ENCODE data around the gene TFB2M. TPM values are rescaled to one million over a fixed set of nuclear protein-coding genes. Genes with fewer than 3 reads are reported as not detected.
"Not testable (repeated sequence)": the region's sequence is repeated elsewhere in the genome, so short reads cannot be mapped to it uniquely, and the experiment has no call there.

TFB2M gene
- total RNA-seq, 2 experiments from 2014 or later = 10.4 to 12.3 TPM

GRCh38 chr1:246567646-246568235 is 1.7 kb upstream of the TFB2M start:
- Mint-ChIP-seq H3K4me1 (ENCODE audit: low read depth) (peaks cover 63% of the 10 kb centered on the region), H3K36me3 (ENCODE audit: low read depth) (peaks cover 21% of the 10 kb centered on the region), H3K27me3 (ENCODE audit: low read depth) (no peaks in the 10 kb centered on the region), H3K27ac (peak overlapping the region; percentile 97), H3K9me3 (ENCODE audit: insufficient read depth) (no peaks in the 10 kb centered on the region), H3K4me3 (peak overlapping the region; percentile 97)
- ChIA-PET CTCF (interaction anchor here (0.7 to 2.9 kb wide), 3 partner anchors 61 to 82 kb away, joined by 3 to 7 read pairs (median 5); partner anchors contain the start of gene SMYD3), POLR2A (interaction anchor here (0.6 to 2.0 kb wide), 5 partner anchors 41 to 1733 kb away, joined by 3 to 7 read pairs (median 4); partner anchors contain the start of gene SCCPDH)
- no peak for ATAC-seq
- DNase-seq = no peak

- DNase-seq = no peak
- H3K27me3 Mint-ChIP-seq (ENCODE audit: low read depth) = no peaks in the 10 kb centered on the region
- H3K27ac Mint-ChIP-seq = peak overlapping the region; percentile 97
- H3K4me1 Mint-ChIP-seq (ENCODE audit: low read depth) = peaks cover 60% of the 10 kb centered on the region
- H3K4me3 Mint-ChIP-seq = peak overlapping the region; percentile 97
- H3K36me3 Mint-ChIP-seq (ENCODE audit: low read depth) = peaks cover 21% of the 10 kb centered on the region
- CTCF ChIA-PET = interaction anchor here (0.7 to 2.9 kb wide), 3 partner anchors 60 to 82 kb away, joined by 3 to 7 read pairs (median 5); partner anchors contain the start of gene SMYD3
- POLR2A ChIA-PET = interaction anchor here (0.6 to 2.0 kb wide), 10 partner anchors 9 to 1732 kb away, joined by 3 to 7 read pairs (median 4); partner anchors contain the start of gene SCCPDH
- no peaks in the 10 kb centered on the region for H3K9me3 Mint-ChIP-seq (ENCODE audit: insufficient read depth)
- no peak for ATAC-seq
These were observed 968 bp upstream of the TFB2M start for GRCh38 chr1:246566813-246567645.

GRCh38 chr1:246565751-246566127 is 322 bp downstream of the TFB2M start:
- Mint-ChIP-seq H3K9me3 (ENCODE audit: insufficient read depth) (no peaks in the 10 kb centered on the region), H3K4me1 (ENCODE audit: low read depth) (peaks cover 48% of the 10 kb centered on the region), H3K36me3 (ENCODE audit: low read depth) (peaks cover 18% of the 10 kb centered on the region), H3K27me3 (ENCODE audit: low read depth) (no peaks in the 10 kb centered on the region), H3K4me3 (peak overlapping the region; percentile 97), H3K27ac (peak overlapping the region; percentile 97)
- ChIA-PET POLR2A (interaction anchor here (0.8 to 2.0 kb wide), 5 partner anchors 12 to 1731 kb away, joined by 3 to 7 read pairs (median 4); partner anchors contain the start of gene SCCPDH), CTCF (interaction anchor here (2.9 kb wide), 1 partner anchor 68 kb away, joined by 7 read pairs; no protein-coding TSS in a partner anchor)
- DNase-seq (no peak), ATAC-seq (peak; percentile 3)

- H3K9me3 Mint-ChIP-seq (ENCODE audit: insufficient read depth) = no peaks in the 10 kb centered on the region
- peaks cover 43% of the 10 kb centered on the region for H3K4me1 Mint-ChIP-seq (ENCODE audit: low read depth)
- H3K27ac Mint-ChIP-seq = peak overlapping the region; percentile 97
- ChIA-PET CTCF (interaction anchor here (2.9 kb wide), 1 partner anchor 67 kb away, joined by 7 read pairs; no protein-coding TSS in a partner anchor), POLR2A (interaction anchor here (0.8 kb wide), 1 partner anchor 11 kb away, joined by 3 read pairs; no protein-coding TSS in a partner anchor)
- H3K4me3 Mint-ChIP-seq = peak overlapping the region; percentile 97
- DNase-seq = no peak
- H3K27me3 Mint-ChIP-seq (ENCODE audit: low read depth) = no peaks in the 10 kb centered on the region
- peaks cover 20% of the 10 kb centered on the region for H3K36me3 Mint-ChIP-seq (ENCODE audit: low read depth)
- ATAC-seq = no peak
These were observed 966 bp downstream of the TFB2M start for GRCh38 chr1:246564839-246565750.

GRCh38 chr1:246560833-246561232 is 5.2 kb downstream of the TFB2M start:
- H3K4me3 Mint-ChIP-seq; CTCF ChIA-PET; H3K9me3 Mint-ChIP-seq (ENCODE audit: insufficient read depth); H3K27ac Mint-ChIP-seq; ATAC-seq; POLR2A ChIA-PET; DNase-seq; H3K27me3 Mint-ChIP-seq (ENCODE audit: low read depth): not testable (repeated sequence)
- Mint-ChIP-seq H3K4me1 (ENCODE audit: low read depth) (peaks cover 18% of the 10 kb centered on the region), H3K36me3 (ENCODE audit: low read depth) (peaks cover 39% of the 10 kb centered on the region)

GRCh38 chr1:246559310-246559709 is 6.8 kb downstream of the TFB2M start:
- no peak overlapping the region for H3K27ac Mint-ChIP-seq
- no peaks in the 10 kb centered on the region for H3K9me3 Mint-ChIP-seq (ENCODE audit: insufficient read depth)
- ATAC-seq (no peak), DNase-seq (no peak)
- no peak overlapping the region for H3K4me3 Mint-ChIP-seq
- H3K4me1 Mint-ChIP-seq (ENCODE audit: low read depth) = peaks cover 6% of the 10 kb centered on the region
- ChIA-PET POLR2A (no interaction called here), CTCF (no interaction called here)
- H3K27me3 Mint-ChIP-seq (ENCODE audit: low read depth) = no peaks in the 10 kb centered on the region
- peaks cover 46% of the 10 kb centered on the region for H3K36me3 Mint-ChIP-seq (ENCODE audit: low read depth)

- ChIA-PET CTCF (no interaction called here), POLR2A (interaction anchor here (0.6 kb wide), 1 partner anchor 9 kb away, joined by 3 read pairs; no protein-coding TSS in a partner anchor)
- ATAC-seq (no peak), DNase-seq (no peak)
- Mint-ChIP-seq H3K4me3 (no peak overlapping the region), H3K36me3 (ENCODE audit: low read depth) (peaks cover 50% of the 10 kb centered on the region), H3K4me1 (ENCODE audit: low read depth) (no peaks in the 10 kb centered on the region), H3K9me3 (ENCODE audit: insufficient read depth) (no peaks in the 10 kb centered on the region), H3K27ac (no peak overlapping the region), H3K27me3 (ENCODE audit: low read depth) (no peaks in the 10 kb centered on the region)
These were observed 8.0 kb downstream of the TFB2M start for GRCh38 chr1:246558041-246558440.

GRCh38 chr1:246554201-246554600 is 11.9 kb downstream of the TFB2M start:
- H3K4me3 Mint-ChIP-seq = no peak overlapping the region

GRCh38 chr1:246552110-246552509 is 14.0 kb downstream of the TFB2M start:
- Mint-ChIP-seq H3K27ac (no peak overlapping the region), H3K4me3 (no peak overlapping the region), H3K9me3 (ENCODE audit: insufficient read depth) (no peaks in the 10 kb centered on the region), H3K4me1 (ENCODE audit: low read depth) (no peaks in the 10 kb centered on the region), H3K36me3 (ENCODE audit: low read depth) (peaks cover 43% of the 10 kb centered on the region), H3K27me3 (ENCODE audit: low read depth) (no peaks in the 10 kb centered on the region)
- no peak for ATAC-seq
- no peak for DNase-seq
- POLR2A ChIA-PET = no interaction called here
- CTCF ChIA-PET = interaction anchor here (1.0 kb wide), 1 partner anchor 45 kb away, joined by 3 read pairs; the partner anchor contains the start of gene SMYD3

More at GRCh38 chr1:246554201-246554600, 11.9 kb downstream of the TFB2M start:
- Mint-ChIP-seq H3K9me3 (ENCODE audit: insufficient read depth) (no peaks in the 10 kb centered on the region), H3K36me3 (ENCODE audit: low read depth) (peaks cover 47% of the 10 kb centered on the region), H3K4me1 (ENCODE audit: low read depth) (no peaks in the 10 kb centered on the region), H3K27me3 (ENCODE audit: low read depth) (no peaks in the 10 kb centered on the region), H3K27ac (no peak overlapping the region)
- ChIA-PET CTCF (no interaction called here), POLR2A (interaction anchor here (0.6 to 1.1 kb wide), 2 partner anchors 12 to 759 kb away, joined by 3 read pairs; partner anchors contain the start of gene TFB2M)
- ATAC-seq = no peak
- DNase-seq = no peak

- H3K27ac Mint-ChIP-seq = no peak overlapping the region
- POLR2A ChIA-PET = interaction anchor here (0.6 kb wide), 1 partner anchor 1483 kb away, joined by 3 read pairs; no protein-coding TSS in a partner anchor
- ATAC-seq = no peak
These were observed 15.7 kb downstream of the TFB2M start for GRCh38 chr1:246550402-246550801.

GRCh38 chr1:246549665-246550064 is 16.4 kb downstream of the TFB2M start:
- no peak overlapping the region for H3K4me3 Mint-ChIP-seq
- ATAC-seq (no peak), DNase-seq (no peak)
- H3K27me3 Mint-ChIP-seq (ENCODE audit: low read depth) = no peaks in the 10 kb centered on the region
- H3K36me3 Mint-ChIP-seq (ENCODE audit: low read depth) = peaks cover 29% of the 10 kb centered on the region
- ChIA-PET CTCF (interaction anchor here (1.1 kb wide), 1 partner anchor 27 kb away, joined by 3 read pairs; no protein-coding TSS in a partner anchor), POLR2A (no interaction called here)
- no peaks in the 10 kb centered on the region for H3K9me3 Mint-ChIP-seq (ENCODE audit: insufficient read depth)
- H3K27ac Mint-ChIP-seq = no peak overlapping the region
- no peaks in the 10 kb centered on the region for H3K4me1 Mint-ChIP-seq (ENCODE audit: low read depth)

More at GRCh38 chr1:246550402-246550801, 15.7 kb downstream of the TFB2M start:
- DNase-seq = no peak
- Mint-ChIP-seq H3K9me3 (ENCODE audit: insufficient read depth) (no peaks in the 10 kb centered on the region), H3K4me1 (ENCODE audit: low read depth) (no peaks in the 10 kb centered on the region), H3K36me3 (ENCODE audit: low read depth) (peaks cover 34% of the 10 kb centered on the region), H3K27me3 (ENCODE audit: low read depth) (no peaks in the 10 kb centered on the region), H3K4me3 (no peak overlapping the region)
- CTCF ChIA-PET = interaction anchor here (1.1 kb wide), 1 partner anchor 26 kb away, joined by 3 read pairs; no protein-coding TSS in a partner anchor
